GM12872 (cell line): ENCODE results near the gene MACROD2.

Source experiments
- CTCF ChIP-seq: IDR thresholded peaks from 3 replicates; pipeline ENCODE4 v1.5.1; 2011; ENCODE audit warnings: low read depth, mild to moderate bottlenecking, low read length, moderate library complexity; ENCODE audit not compliant: insufficient read depth

MACROD2 gene

GRCh38 chr20:15555913-15556312 lies 1560.6 kb downstream of the MACROD2 start:
- TF ChIP-seq CTCF: no peak

- no peak for TF ChIP-seq CTCF
Observed at GRCh38 chr20:15556869-15557268, 1561.6 kb downstream of the MACROD2 start.

DNA sequence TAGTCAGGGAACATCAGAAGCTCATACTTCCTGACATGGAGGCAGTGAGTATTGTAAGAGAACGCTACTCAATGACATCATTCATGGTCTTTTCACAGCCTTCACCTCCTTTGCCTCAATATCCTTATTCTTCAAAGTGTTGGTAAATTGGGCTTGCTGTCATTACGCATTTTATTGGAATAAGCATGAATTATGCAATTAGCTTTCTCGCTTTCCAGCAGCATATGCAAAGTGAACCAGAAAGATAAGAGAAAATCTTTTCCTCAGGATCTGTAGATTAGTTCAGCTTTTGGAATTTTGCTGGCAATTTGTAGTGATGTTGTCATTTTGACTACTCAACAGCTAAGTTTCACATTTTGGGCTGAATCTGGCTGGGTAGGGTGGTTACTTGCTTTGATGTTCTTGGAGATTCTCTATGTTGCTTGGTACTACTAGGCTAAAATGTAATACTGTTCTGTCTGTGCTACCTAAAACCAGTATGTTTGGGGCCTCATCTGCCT lies 1565.8 kb downstream of the MACROD2 start:
- TF ChIP-seq CTCF: no peak

DNA sequence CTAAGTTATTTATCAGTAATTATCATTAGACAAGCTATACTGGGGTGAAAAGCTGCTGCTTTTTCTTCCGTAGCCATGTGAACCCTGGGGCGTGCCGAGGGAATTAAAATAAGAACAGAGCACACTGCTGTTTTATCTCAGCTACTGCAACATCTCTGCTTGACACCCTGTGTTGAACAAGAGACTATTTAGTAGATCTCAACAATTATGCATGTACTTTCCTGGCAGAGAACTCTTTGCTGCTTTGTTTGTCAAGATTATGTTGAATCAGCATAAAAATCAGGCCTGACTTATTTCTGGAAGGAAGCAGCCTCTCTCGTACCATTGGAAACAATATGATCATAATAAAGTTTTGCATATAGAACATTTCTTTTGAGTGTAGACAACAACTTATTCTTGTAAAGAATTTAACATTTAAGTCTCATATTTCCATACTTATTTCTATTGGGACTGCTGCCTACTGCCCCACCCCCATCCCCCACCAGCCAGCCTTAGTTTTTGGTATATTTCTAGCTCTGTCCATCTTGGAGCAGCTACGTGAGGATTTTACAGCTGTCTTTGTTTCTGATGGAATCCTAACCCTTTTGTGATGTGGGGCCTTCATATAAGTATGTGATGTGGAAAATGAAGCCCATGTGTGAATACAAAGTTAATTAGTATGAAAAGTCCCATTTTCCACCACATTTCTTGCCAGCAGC lies 1566.5 kb downstream of the MACROD2 start:
- TF ChIP-seq CTCF: no peak

DNA sequence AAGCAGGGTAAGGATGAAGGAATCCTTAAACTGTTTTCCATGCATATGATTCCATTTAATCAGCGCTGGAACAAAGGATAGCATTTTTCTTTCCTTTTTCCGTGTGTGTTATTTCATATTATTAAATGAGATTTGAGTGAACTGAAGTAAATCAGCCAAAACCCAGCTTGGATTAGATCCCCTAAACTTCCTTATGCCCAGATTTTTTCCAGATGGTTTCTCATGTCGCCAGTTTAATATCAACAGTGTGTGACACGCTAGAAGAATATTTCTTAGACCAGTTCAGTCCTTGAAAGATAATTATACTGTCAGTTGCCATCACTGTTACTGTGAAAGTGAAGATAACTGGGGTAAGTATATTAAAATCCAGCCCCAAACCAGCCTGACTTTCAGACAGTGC lies 1568.5 kb downstream of the MACROD2 start:
- no peak for TF ChIP-seq CTCF

- no peak for TF ChIP-seq CTCF
Observed at GRCh38 chr20:15564981-15565380, 1569.7 kb downstream of the MACROD2 start.

- no peak for TF ChIP-seq CTCF
Observed at GRCh38 chr20:15565786-15566185, 1570.5 kb downstream of the MACROD2 start.
